Measurements from ENCODE around the gene SYPL2.

Gene SYPL2

DNA sequence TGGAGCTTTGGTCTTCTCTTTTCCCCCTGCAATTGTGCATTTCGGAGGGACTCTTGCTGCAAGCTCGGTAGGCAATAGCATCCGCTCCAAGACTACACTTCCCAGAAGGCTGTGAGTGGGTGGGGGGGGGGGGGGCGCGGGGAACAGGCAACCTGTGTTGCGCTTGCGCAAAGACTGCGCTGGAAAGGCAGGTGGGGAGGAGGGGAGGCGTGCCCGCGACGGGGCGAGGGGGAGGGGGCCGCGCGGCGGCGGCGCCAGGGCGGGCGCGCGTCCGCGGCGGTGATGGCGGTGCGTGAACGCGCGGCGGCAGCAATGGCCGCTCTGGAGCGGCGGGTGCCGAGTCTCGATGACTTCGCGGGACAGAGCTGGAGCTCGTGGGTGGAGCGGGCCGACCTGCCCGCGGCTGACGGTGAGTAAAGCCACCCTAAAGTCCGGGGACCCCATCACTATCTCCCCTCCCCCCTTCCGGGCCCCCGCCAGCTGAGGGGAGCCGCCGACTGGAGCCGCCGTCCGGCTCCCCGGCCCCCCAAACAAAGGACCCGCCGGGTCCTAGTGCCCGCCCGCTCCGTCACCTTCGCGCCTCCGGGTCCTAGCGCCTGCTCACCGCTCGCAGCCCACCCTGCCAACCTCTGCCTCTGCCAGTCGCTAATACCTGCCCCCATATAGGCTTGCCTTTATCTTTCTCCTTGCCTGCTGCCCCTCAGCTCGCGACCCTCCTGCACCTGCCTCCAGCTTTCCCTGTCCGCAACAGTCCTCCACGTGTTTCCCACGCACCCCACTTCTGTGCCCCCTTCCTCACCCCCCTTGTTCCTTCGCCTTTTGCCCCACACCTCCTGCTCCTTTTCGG is 17.5 kb downstream of the SYPL2 start, which contains the start of gene ATXN7L2:
Gene ATXN7L2, plus strand, starts transcription at position 234 of the 847 bp plus-strand sequence. Its CDS starts 49 bp downstream, at position 283.
- DNase-seq (ENCODE audit: low spot score), result peak; percentile 97
- Histone ChIP-seq H3K4me3 (peak within 1 kb of the TSS; percentile 98), H3K27ac (peak within 1 kb of the TSS; percentile 94 to 99)
- TF ChIP-seq, protein P1, sequence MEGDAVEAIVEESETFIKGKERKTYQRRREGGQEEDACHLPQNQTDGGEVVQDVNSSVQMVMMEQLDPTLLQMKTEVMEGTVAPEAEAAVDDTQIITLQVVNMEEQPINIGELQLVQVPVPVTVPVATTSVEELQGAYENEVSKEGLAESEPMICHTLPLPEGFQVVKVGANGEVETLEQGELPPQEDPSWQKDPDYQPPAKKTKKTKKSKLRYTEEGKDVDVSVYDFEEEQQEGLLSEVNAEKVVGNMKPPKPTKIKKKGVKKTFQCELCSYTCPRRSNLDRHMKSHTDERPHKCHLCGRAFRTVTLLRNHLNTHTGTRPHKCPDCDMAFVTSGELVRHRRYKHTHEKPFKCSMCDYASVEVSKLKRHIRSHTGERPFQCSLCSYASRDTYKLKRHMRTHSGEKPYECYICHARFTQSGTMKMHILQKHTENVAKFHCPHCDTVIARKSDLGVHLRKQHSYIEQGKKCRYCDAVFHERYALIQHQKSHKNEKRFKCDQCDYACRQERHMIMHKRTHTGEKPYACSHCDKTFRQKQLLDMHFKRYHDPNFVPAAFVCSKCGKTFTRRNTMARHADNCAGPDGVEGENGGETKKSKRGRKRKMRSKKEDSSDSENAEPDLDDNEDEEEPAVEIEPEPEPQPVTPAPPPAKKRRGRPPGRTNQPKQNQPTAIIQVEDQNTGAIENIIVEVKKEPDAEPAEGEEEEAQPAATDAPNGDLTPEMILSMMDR (IDR thresholded peaks at IDR 0.05), result no peak

DNA sequence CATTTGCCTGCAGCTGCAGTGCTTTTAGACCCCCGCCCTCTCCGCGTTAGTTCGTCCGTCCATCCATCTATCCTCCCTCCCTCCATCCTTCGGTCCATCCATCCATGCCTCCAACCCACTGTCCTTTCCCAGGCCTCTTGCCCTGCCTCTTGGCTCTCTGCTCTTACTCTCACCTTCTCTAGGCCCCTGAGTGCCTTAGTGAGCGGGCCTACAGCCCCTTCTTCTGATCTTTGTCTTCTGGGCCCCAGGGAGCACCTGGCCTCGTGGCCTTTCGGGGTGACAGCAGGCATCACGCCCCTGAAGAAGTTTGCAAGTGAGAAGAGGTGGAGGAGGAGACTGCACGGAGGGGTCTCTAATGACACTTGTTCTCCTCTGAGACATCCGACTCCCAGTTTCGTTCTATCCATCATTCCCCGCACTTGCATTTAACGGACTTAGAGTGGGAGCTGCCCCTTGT is 18.2 kb downstream of the SYPL2 start:
- peak overlapping the region in 1 of 2 donors; percentile 99 for H3K27ac ChIP-seq
- peak overlapping the region; percentile 98 for H3K4me3 ChIP-seq
- TF ChIP-seq, protein P1 (IDR thresholded peaks at IDR 0.05), result no peak
- no peak for DNase-seq (ENCODE audit: low spot score)

DNA sequence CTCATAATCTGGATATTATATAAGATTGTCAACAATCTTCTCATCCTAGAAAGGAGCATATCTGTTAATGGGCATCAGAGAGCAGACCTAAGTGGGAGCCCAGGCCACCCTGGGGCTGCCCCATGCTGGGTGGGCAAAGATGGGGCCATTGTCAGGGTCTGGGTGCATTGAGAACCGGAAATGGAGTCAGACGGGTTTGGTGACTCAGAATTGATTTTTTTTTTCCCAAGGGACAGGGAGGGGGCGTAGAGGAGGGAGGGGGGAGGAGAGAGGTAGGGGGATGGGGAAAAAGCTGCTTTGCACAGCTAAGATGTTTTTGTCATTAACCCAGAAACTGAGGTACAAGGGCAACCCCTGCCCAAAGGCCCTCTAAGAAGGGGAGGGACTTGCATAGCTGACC is 18.7 kb downstream of the SYPL2 start:
- TF ChIP-seq, protein P1 (IDR thresholded peaks at IDR 0.05), result no peak
- DNase-seq (ENCODE audit: low spot score), result no peak
- Histone ChIP-seq H3K27ac (no peak overlapping the region), H3K4me3 (peak overlapping the region; percentile 98)

DNA sequence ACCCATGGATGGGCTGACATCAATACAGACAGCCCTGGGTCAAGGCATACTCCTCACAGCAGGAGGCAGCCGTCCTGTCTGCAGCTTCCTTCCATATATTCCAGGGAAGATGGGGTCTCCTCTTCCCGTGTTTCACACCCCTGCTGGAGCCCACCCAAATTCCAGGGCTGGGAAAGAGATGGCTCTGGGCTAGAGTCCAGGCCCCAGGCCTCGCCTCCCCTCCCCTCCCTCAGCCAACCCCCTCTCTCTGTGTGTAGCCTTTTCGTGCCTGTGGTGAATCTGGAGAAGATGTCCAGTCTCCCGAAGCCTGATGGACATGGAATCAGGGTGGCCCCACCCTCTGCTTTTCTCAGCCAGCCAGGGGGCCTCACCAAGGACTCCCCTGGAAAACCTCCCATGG is 20.9 kb downstream of the SYPL2 start:
- no peak overlapping the region for H3K4me3 ChIP-seq
- no peak overlapping the region for H3K27ac ChIP-seq
- no peak for DNase-seq (ENCODE audit: low spot score)
- TF ChIP-seq, protein P1 (IDR thresholded peaks at IDR 0.05), result no peak

DNA sequence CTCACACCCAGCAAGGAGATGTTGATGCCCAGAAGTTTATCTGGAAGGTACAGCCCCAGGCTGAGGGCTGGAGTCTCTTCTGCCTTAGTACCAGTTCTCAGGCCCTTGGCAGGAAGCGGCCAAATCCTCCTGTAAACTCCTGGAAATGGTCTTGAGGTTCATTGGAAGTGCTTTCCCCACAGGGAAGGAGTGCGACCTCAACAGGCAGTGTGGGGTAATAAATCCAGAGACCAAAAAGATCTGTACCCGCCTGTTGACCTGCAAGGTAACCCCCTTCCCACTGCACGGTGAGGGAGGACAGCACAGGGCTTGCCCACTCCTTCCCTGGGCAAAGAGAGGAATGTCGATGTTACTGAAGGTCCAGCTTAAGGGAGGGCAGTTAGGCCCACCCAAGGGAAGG is 21.9 kb downstream of the SYPL2 start:
- Histone ChIP-seq H3K27ac (no peak overlapping the region), H3K4me3 (no peak overlapping the region)
- no peak for DNase-seq (ENCODE audit: low spot score)
- TF ChIP-seq, protein P1 (IDR thresholded peaks at IDR 0.05), result no peak

DNA sequence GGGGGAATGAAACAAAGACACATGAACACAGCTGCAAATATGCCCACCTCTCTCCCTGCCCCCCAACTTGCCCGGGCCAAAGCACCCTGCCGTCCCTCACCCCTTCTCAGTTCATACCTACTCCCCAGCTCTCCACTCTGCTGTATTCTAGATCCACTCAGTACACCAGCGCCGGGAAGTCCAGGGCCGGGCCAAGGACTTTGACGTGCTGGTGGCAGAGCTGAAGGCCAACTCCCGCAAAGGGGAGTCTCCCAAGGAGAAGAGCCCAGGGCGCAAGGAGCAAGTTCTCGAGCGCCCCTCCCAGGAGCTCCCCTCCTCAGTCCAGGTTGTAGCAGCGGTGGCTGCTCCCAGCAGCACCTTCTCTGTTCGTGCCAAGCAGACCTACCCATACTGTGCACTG is 22.4 kb downstream of the SYPL2 start:
- H3K27ac ChIP-seq, result no peak overlapping the region
- TF ChIP-seq, protein P1 (IDR thresholded peaks at IDR 0.05), result no peak
- no peak overlapping the region for H3K4me3 ChIP-seq
- no peak for DNase-seq (ENCODE audit: low spot score)
